HepG2 (cell line): ENCODE results near the gene THSD8. TPM values are rescaled to one million over a fixed set of nuclear protein-coding genes. Genes with fewer than 3 reads are reported as not detected.

ENCODE experiments used
- EEA1 ChIP-seq: sonication (generic); formaldehyde crosslinking; IDR thresholded peaks from 2 replicates; pipeline ENCODE4 v1.5.1; 2020; ENCODE audit warnings: mild to moderate bottlenecking, missing genetic modification reagents, borderline replicate concordance
- FOXA1 ChIP-seq, 2 experiments: fragments of 450-650 bp in 1 of 2; sonication (generic) in 1 of 2; formaldehyde crosslinking in 1 of 2; IDR thresholded peaks; 2 replicates each; pipeline versions ENCODE4 v1.4.0 to v1.6.1; 2016 to 2020; ENCODE audit warnings: missing genetic modification reagents in 1 of 2
- FOXK2 ChIP-seq: fragments of 450-650 bp; IDR thresholded peaks from 2 replicates; pipeline ENCODE4 v1.6.1; 2016
- POLR2AphosphoS5 ChIP-seq: IDR thresholded peaks from 2 replicates; pipeline ENCODE4 v1.6.1; 2012; ENCODE audit warnings: low read depth, low read length
- RBFOX2 ChIP-seq: fragments of 200-400 bp; formaldehyde crosslinking; IDR thresholded peaks from 2 replicates; pipeline ENCODE4 v1.6.1; 2017; ENCODE audit warnings: low read depth, mild to moderate bottlenecking, low read length
- REXO4 ChIP-seq: sonication (generic); formaldehyde crosslinking; IDR thresholded peaks from 2 replicates; pipeline ENCODE4 v1.8.0; 2022; ENCODE audit warnings: missing genetic modification reagents, mild to moderate bottlenecking, borderline replicate concordance
- TSC22D2 ChIP-seq: sonication (generic); formaldehyde crosslinking; IDR thresholded peaks from 2 replicates; pipeline ENCODE4 v1.5.1; 2020; ENCODE audit warnings: missing genetic modification reagents, mild to moderate bottlenecking, borderline replicate concordance
- YEATS4 ChIP-seq: sonication (generic); formaldehyde crosslinking; IDR thresholded peaks from 2 replicates; pipeline ENCODE4 v1.4.0; 2020; ENCODE audit warnings: missing genetic modification reagents, borderline replicate concordance
- ZBTB42 ChIP-seq: sonication (generic); formaldehyde crosslinking; IDR thresholded peaks from 2 replicates; pipeline ENCODE4 v1.5.0; 2020; ENCODE audit warnings: mild to moderate bottlenecking, missing genetic modification reagents
- ZFY ChIP-seq: sonication (generic); formaldehyde crosslinking; IDR thresholded peaks from 2 replicates; pipeline ENCODE4 v1.4.0; 2020; ENCODE audit warnings: missing genetic modification reagents
- ZNF225 ChIP-seq: sonication (generic); formaldehyde crosslinking; IDR thresholded peaks from 2 replicates; pipeline ENCODE4 v1.4.0; 2020; ENCODE audit warnings: mild to moderate bottlenecking, missing genetic modification reagents
- ZNF331 ChIP-seq: sonication (generic); formaldehyde crosslinking; IDR thresholded peaks from 2 replicates; pipeline ENCODE4 v1.4.0; 2020; ENCODE audit warnings: missing genetic modification reagents
- polyA plus RNA-seq, 8 experiments: library from polyadenylated mRNA; depleted of rRNA in 3 of 8; stranded (reverse) in 7 of 8; unstranded in 1 of 8; fragments of >200 nt; fragmentation: Illumina TruSeq in 4 of 8; extraction: Trizol in 4 of 8; gene quantifications; 2 replicates each; pipeline versions ENCODE4 v1.2.1 to v1.2.3, GENCODE V29; 2011 to 2016; ENCODE audit warnings: low read depth in 4 of 8, missing spikeins in 1 of 8, mixed read lengths in 1 of 8; ENCODE audit not compliant: insufficient read depth in 1 of 8
- total RNA-seq, 5 experiments: library from RNA; depleted of rRNA; stranded (reverse); fragments of >200 nt; fragmentation: Illumina TruSeq; extraction: Trizol; gene quantifications; 2 replicates each; pipeline ENCODE4 v1.2.3, GENCODE V29; 2016; ENCODE audit warnings: low read depth in 1 of 5
- TF ChIP-seq, protein P1 (sequence below): sonication (generic); formaldehyde crosslinking; IDR thresholded peaks from 2 replicates; pipeline ENCODE4 v1.4.0; 2020; ENCODE audit warnings: mild to moderate bottlenecking, missing genetic modification reagents
- TF ChIP-seq, protein P2 (sequence below): sonication (generic); formaldehyde crosslinking; IDR thresholded peaks from 2 replicates; pipeline ENCODE4 v1.4.0; 2020; ENCODE audit warnings: missing genetic modification reagents
- TF ChIP-seq, protein P3 (sequence below): sonication (generic); formaldehyde crosslinking; IDR thresholded peaks from 2 replicates; pipeline ENCODE4 v1.4.0; 2020; ENCODE audit warnings: low read depth, missing genetic modification reagents
- TF ChIP-seq, protein P4 (sequence below): sonication (generic); formaldehyde crosslinking; IDR thresholded peaks from 2 replicates; pipeline ENCODE4 v1.8.1; 2023; ENCODE audit warnings: missing genetic modification reagents, inconsistent platforms, borderline replicate concordance
- TF ChIP-seq, protein P5 (sequence below): sonication (generic); formaldehyde crosslinking; IDR thresholded peaks from 2 replicates; pipeline ENCODE4 v1.4.0; 2020; ENCODE audit warnings: missing genetic modification reagents
- TF ChIP-seq, protein P6 (sequence below): sonication (generic); formaldehyde crosslinking; IDR thresholded peaks from 2 replicates; pipeline ENCODE4 v1.4.0; 2020; ENCODE audit warnings: missing genetic modification reagents

The THSD8 gene
- total and polyA plus RNA-seq, 2 of the 13 experiments (the other 11 are each of a cell fraction or from before 2014, with no cell fraction given): 4.8 to 14.9 TPM

DNA sequence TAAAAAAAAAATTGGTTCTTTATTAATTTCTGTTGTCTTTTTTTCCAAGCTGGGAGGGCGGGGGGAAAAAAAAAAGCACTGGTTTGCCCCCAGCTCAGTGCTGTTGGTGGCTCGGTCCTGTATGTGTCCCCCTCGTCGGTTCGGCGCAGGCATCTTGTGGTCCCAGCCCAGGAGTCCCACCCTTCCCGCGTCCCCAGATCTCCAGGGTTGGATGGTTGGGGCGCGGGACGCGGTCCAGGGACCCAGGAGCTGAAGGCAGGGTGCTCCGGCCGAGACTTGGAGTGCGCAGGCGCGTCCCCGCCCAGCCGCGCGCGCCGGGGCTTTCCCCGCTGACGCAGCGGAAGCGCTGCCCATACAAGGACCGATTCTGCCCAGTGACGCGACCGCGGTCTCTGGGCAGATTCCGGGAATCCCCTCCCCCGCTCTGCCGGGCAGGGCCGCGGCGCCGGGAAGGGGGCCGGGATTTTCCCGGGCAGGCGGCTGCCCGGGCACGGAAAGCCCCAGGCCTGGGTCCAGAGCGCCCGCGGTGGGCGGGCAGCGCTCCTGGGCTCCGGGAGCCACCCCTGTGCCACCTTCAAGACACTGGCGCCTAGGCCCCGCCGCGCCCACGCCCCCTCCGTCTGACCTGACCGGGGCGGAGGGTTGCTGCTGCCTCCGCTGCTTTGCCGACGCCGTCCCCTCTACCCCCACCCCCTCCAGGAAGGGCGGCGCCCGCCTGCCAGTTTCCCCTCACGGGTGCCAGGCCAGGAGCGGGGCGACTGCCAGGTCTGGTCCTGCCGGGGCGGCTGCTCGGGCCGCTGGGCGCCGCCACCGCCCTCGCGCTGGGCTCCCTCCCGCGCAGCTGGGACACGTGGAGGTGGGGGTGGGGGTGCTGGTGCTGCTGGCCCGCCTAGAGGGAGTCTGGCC is 8.3 kb upstream of the THSD8 start (continued):
- TF ChIP-seq ZFY (CRISPR knock-in tag): peak; percentile 58
- TF ChIP-seq RBFOX2: peak; percentile 90
- TF ChIP-seq YEATS4: no peak; the same call in 1 of the 2 replicates
- no peak for TF ChIP-seq POLR2AphosphoS5
- TF ChIP-seq FOXA1 (IDR thresholded peaks at IDR 0.05): no peak
- no peak for TF ChIP-seq FOXA1 (CRISPR knock-in tag; IDR thresholded peaks at IDR 0.05)
- no peak for TF ChIP-seq EEA1
- no peak for TF ChIP-seq ZBTB42 (CRISPR knock-in tag)
- TF ChIP-seq TSC22D2 (CRISPR knock-in tag): no peak
- no peak for TF ChIP-seq FOXK2
- TF ChIP-seq, protein P1, sequence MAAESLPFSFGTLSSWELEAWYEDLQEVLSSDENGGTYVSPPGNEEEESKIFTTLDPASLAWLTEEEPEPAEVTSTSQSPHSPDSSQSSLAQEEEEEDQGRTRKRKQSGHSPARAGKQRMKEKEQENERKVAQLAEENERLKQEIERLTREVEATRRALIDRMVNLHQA: no peak
- TF ChIP-seq, protein P2, sequence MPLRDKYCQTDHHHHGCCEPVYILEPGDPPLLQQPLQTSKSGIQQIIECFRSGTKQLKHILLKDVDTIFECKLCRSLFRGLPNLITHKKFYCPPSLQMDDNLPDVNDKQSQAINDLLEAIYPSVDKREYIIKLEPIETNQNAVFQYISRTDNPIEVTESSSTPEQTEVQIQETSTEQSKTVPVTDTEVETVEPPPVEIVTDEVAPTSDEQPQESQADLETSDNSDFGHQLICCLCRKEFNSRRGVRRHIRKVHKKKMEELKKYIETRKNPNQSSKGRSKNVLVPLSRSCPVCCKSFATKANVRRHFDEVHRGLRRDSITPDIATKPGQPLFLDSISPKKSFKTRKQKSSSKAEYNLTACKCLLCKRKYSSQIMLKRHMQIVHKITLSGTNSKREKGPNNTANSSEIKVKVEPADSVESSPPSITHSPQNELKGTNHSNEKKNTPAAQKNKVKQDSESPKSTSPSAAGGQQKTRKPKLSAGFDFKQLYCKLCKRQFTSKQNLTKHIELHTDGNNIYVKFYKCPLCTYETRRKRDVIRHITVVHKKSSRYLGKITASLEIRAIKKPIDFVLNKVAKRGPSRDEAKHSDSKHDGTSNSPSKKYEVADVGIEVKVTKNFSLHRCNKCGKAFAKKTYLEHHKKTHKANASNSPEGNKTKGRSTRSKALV: no peak
- TF ChIP-seq, protein P3, sequence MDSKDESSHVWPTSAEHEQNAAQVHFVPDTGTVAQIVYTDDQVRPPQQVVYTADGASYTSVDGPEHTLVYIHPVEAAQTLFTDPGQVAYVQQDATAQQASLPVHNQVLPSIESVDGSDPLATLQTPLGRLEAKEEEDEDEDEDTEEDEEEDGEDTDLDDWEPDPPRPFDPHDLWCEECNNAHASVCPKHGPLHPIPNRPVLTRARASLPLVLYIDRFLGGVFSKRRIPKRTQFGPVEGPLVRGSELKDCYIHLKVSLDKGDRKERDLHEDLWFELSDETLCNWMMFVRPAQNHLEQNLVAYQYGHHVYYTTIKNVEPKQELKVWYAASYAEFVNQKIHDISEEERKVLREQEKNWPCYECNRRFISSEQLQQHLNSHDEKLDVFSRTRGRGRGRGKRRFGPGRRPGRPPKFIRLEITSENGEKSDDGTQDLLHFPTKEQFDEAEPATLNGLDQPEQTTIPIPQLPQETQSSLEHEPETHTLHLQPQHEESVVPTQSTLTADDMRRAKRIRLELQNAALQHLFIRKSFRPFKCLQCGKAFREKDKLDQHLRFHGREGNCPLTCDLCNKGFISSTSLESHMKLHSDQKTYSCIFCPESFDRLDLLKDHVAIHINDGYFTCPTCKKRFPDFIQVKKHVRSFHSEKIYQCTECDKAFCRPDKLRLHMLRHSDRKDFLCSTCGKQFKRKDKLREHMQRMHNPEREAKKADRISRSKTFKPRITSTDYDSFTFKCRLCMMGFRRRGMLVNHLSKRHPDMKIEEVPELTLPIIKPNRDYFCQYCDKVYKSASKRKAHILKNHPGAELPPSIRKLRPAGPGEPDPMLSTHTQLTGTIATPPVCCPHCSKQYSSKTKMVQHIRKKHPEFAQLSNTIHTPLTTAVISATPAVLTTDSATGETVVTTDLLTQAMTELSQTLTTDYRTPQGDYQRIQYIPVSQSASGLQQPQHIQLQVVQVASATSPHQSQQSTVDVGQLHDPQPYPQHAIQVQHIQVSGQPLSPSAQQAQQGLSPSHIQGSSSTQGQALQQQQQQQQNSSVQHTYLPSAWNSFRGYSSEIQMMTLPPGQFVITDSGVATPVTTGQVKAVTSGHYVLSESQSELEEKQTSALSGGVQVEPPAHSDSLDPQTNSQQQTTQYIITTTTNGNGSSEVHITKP (CRISPR knock-in tag): peak; percentile 41; the same call in 1 of the 2 replicates
- TF ChIP-seq, protein P4, sequence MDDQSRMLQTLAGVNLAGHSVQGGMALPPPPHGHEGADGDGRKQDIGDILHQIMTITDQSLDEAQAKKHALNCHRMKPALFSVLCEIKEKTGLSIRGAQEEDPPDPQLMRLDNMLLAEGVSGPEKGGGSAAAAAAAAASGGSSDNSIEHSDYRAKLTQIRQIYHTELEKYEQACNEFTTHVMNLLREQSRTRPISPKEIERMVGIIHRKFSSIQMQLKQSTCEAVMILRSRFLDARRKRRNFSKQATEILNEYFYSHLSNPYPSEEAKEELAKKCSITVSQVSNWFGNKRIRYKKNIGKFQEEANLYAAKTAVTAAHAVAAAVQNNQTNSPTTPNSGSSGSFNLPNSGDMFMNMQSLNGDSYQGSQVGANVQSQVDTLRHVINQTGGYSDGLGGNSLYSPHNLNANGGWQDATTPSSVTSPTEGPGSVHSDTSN: no peak
- TF ChIP-seq, protein P5, sequence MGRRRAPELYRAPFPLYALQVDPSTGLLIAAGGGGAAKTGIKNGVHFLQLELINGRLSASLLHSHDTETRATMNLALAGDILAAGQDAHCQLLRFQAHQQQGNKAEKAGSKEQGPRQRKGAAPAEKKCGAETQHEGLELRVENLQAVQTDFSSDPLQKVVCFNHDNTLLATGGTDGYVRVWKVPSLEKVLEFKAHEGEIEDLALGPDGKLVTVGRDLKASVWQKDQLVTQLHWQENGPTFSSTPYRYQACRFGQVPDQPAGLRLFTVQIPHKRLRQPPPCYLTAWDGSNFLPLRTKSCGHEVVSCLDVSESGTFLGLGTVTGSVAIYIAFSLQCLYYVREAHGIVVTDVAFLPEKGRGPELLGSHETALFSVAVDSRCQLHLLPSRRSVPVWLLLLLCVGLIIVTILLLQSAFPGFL: no peak
- no peak for TF ChIP-seq REXO4 (CRISPR knock-in tag)
- no peak; the same call in 1 of the 2 replicates for TF ChIP-seq ZNF331 (CRISPR knock-in tag)
- TF ChIP-seq, protein P6, sequence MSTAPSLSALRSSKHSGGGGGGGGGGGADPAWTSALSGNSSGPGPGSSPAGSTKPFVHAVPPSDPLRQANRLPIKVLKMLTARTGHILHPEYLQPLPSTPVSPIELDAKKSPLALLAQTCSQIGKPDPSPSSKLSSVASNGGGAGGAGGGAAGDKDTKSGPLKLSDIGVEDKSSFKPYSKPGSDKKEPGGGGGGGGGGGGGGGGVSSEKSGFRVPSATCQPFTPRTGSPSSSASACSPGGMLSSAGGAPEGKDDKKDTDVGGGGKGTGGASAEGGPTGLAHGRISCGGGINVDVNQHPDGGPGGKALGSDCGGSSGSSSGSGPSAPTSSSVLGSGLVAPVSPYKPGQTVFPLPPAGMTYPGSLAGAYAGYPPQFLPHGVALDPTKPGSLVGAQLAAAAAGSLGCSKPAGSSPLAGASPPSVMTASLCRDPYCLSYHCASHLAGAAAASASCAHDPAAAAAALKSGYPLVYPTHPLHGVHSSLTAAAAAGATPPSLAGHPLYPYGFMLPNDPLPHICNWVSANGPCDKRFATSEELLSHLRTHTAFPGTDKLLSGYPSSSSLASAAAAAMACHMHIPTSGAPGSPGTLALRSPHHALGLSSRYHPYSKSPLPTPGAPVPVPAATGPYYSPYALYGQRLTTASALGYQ (CRISPR knock-in tag): 0 out of 2 replicates have a peak, but pooled peaks have one; percentile 30
- TF ChIP-seq ZNF225 (CRISPR knock-in tag): peak; percentile 75
